Stimulated activated CD4-positive, alpha-beta T cell treated with anti-CD3 and anti-CD28 coated beads, Interleukin-4, amount 100 ng/mL, for 48 hours (primary cell): ENCODE measurements around the gene EXOC6.

Experiments
- DNase-seq, 2 donors: peaks; one replicate each; pipeline ENCODE4 v3.0.0-alpha.2; 2020; ENCODE audit warnings: low read depth in 2 of 2

Gene EXOC6

GRCh38 chr10:93065675-93066543 lies 217.6 kb downstream of the EXOC6 start:
- no peak for DNase-seq

- DNase-seq = no peak
Measured at GRCh38 chr10:93066544-93066913, 218.2 kb downstream of the EXOC6 start.

- DNase-seq = no peak
Measured at GRCh38 chr10:93067443-93068365, 219.4 kb downstream of the EXOC6 start.

- no peak for DNase-seq
Measured at GRCh38 chr10:93068411-93069244, 220.3 kb downstream of the EXOC6 start.

GRCh38 chr10:93069245-93069561 lies 220.9 kb downstream of the EXOC6 start:
- no peak for DNase-seq

GRCh38 chr10:93070378-93071176 lies 222.3 kb downstream of the EXOC6 start:
- no peak for DNase-seq

- DNase-seq = no peak
Measured at GRCh38 chr10:93071177-93071472, 222.8 kb downstream of the EXOC6 start.

GRCh38 chr10:93071674-93072224 lies 223.4 kb downstream of the EXOC6 start:
- no peak for DNase-seq

- DNase-seq = no peak
Measured at GRCh38 chr10:93072225-93072712, 223.9 kb downstream of the EXOC6 start.

GRCh38 chr10:93072713-93073538 lies 224.6 kb downstream of the EXOC6 start:
- DNase-seq = no peak

GRCh38 chr10:93073539-93074146 lies 225.3 kb downstream of the EXOC6 start, which contains the start of gene CYP26A1:
Gene CYP26A1 (plus strand): TSS chr10:93073893. CDS start chr10:93073935, 42 bp downstream.
- DNase-seq = no peak

- DNase-seq = no peak
Measured at GRCh38 chr10:93074147-93074596, 225.9 kb downstream of the EXOC6 start.

GRCh38 chr10:93074597-93075368 lies 226.5 kb downstream of the EXOC6 start:
- DNase-seq = no peak

GRCh38 chr10:93075369-93076221 lies 227.3 kb downstream of the EXOC6 start:
- DNase-seq = no peak

GRCh38 chr10:93076871-93077270 lies 228.6 kb downstream of the EXOC6 start:
- DNase-seq = no peak

GRCh38 chr10:93077860-93078337 lies 229.6 kb downstream of the EXOC6 start:
- DNase-seq = no peak

- no peak for DNase-seq
Measured at GRCh38 chr10:93079663-93080349, 231.5 kb downstream of the EXOC6 start.
